ENCODE measurements around the gene GNAO1. TPM values are rescaled to one million over a fixed set of nuclear protein-coding genes. Genes with fewer than 3 reads are reported as not detected.

GNAO1 gene
- total RNA-seq, 2 donors from 2014 or later: 6.1 to 23.6 TPM

DNA sequence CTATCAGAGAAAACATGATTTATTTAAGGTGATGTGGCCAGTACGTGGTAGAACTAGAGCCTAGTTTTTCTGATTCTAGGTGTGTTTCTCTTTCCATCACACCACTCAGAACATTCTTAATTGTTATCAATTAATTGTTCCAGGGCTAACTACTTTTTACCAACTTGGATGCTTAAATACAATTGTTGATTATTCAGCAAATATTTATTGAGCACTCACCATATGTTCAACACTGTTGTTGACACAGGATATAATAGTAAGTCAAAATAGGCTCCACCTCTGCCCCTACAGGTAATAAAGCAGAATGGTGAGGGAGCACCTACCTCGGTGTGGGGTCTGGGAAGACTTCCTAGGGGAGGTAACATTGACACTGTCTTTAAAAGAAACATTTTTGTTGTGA lies 16.1 kb downstream of the GNAO1 start:
- intact Hi-C loops (cut with DNase I): loop anchor here (10.0 kb wide), 1 partner anchor 493 kb away; no protein-coding TSS in a partner anchor
- Histone ChIP-seq H3K36me3 (no peaks in the 10 kb centered on the region), H3K4me1 (replicated peaks) (no peaks in the 10 kb centered on the region), H3K27ac (no peak overlapping the region), H3K4me3 (no peak overlapping the region), H3K27me3 (replicated peaks; ENCODE audit: insufficient read depth) (peaks cover 2% of the 10 kb centered on the region), H3K9me3 (no peaks in the 10 kb centered on the region)
- TF ChIP-seq POLR2A (IDR thresholded peaks at IDR 0.05): no peak
- TF ChIP-seq, protein P1, sequence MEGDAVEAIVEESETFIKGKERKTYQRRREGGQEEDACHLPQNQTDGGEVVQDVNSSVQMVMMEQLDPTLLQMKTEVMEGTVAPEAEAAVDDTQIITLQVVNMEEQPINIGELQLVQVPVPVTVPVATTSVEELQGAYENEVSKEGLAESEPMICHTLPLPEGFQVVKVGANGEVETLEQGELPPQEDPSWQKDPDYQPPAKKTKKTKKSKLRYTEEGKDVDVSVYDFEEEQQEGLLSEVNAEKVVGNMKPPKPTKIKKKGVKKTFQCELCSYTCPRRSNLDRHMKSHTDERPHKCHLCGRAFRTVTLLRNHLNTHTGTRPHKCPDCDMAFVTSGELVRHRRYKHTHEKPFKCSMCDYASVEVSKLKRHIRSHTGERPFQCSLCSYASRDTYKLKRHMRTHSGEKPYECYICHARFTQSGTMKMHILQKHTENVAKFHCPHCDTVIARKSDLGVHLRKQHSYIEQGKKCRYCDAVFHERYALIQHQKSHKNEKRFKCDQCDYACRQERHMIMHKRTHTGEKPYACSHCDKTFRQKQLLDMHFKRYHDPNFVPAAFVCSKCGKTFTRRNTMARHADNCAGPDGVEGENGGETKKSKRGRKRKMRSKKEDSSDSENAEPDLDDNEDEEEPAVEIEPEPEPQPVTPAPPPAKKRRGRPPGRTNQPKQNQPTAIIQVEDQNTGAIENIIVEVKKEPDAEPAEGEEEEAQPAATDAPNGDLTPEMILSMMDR (IDR thresholded peaks at IDR 0.05): no peak
- WGBS: 72% methylated on average over 2 of the region's 2 CpGs
- no peak for DNase-seq (ENCODE audit: low spot score)

- 11% methylated on average over 7 of the region's 7 CpGs for WGBS
- no peak for TF ChIP-seq POLR2A (IDR thresholded peaks at IDR 0.05)
- TF ChIP-seq, protein P1 (IDR thresholded peaks at IDR 0.05): no peak
- TF ChIP-seq POLR2AphosphoS5 (IDR thresholded peaks at IDR 0.05): peak; percentile 6
- Histone ChIP-seq H3K4me3 (no peak overlapping the region), H3K36me3 (no peaks in the 10 kb centered on the region), H3K4me1 (replicated peaks) (no peaks in the 10 kb centered on the region), H3K27ac (no peak overlapping the region), H3K9me3 (no peaks in the 10 kb centered on the region), H3K27me3 (replicated peaks; ENCODE audit: insufficient read depth) (peaks cover 2% of the 10 kb centered on the region)
- intact Hi-C loops (cut with DNase I): no loop called here
- no peak for DNase-seq (ENCODE audit: low spot score)
These were observed 20.2 kb downstream of the GNAO1 start for GRCh38 chr16:56211435-56211981.

- peaks cover 2% of the 10 kb centered on the region for H3K27me3 ChIP-seq (replicated peaks; ENCODE audit: insufficient read depth)
- no peaks in the 10 kb centered on the region for H3K9me3 ChIP-seq
- no peaks in the 10 kb centered on the region for H3K4me1 ChIP-seq (replicated peaks)
- H3K27ac ChIP-seq: no peak overlapping the region
- intact Hi-C loops (cut with DNase I): no loop called here
- WGBS: 51% methylated on average over 6 of the region's 6 CpGs
- DNase-seq (ENCODE audit: low spot score): no peak
- no peaks in the 10 kb centered on the region for H3K36me3 ChIP-seq
- no peak overlapping the region for H3K4me3 ChIP-seq
- TF ChIP-seq, protein P1 (IDR thresholded peaks at IDR 0.05): no peak
- TF ChIP-seq POLR2AphosphoS5 (IDR thresholded peaks at IDR 0.05) (no peak), POLR2A (IDR thresholded peaks at IDR 0.05) (no peak)
These were observed 20.9 kb downstream of the GNAO1 start for GRCh38 chr16:56212144-56212543.

- TF ChIP-seq, protein P1 (IDR thresholded peaks at IDR 0.05): no peak
- TF ChIP-seq POLR2A (IDR thresholded peaks at IDR 0.05): no peak
- TF ChIP-seq POLR2AphosphoS5 (IDR thresholded peaks at IDR 0.05): no peak
- intact Hi-C loops (cut with DNase I): no loop called here
- Histone ChIP-seq H3K27me3 (replicated peaks; ENCODE audit: insufficient read depth) (no peaks in the 10 kb centered on the region), H3K27ac (no peak overlapping the region), H3K9me3 (no peaks in the 10 kb centered on the region), H3K4me1 (replicated peaks) (no peaks in the 10 kb centered on the region), H3K36me3 (no peaks in the 10 kb centered on the region), H3K4me3 (no peak overlapping the region)
- 15% methylated on average over 2 of the region's 2 CpGs for WGBS
- no peak for DNase-seq (ENCODE audit: low spot score)
These were observed 30.7 kb downstream of the GNAO1 start for GRCh38 chr16:56221995-56222394.

DNA sequence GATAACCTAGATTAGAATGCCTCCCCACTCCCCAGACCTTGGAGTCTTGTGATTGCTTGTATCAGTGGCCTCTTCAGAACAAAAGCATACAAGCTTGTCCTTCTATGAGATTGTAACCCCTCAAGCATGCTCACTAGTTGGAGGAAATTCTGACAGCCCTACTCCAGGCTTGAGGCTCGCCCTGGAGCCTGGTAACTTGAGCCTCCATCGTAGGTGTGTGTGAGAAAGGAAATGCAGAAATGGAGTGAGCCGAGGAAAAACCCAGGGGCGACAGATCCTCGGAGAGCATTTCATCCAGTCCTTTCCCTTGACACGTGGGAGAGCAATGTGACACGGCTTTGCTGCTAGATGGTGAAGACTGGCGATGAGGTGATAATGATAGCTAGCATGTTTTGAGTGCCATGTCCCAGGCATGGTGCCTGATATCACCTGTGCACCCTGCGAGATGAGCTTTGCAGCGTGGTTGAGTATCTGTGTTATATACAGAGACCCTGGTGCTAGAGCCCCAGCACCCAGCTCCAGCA lies 31.2 kb downstream of the GNAO1 start:
- Histone ChIP-seq H3K4me3 (no peak overlapping the region), H3K4me1 (replicated peaks) (no peaks in the 10 kb centered on the region), H3K36me3 (no peaks in the 10 kb centered on the region), H3K9me3 (no peaks in the 10 kb centered on the region), H3K27ac (no peak overlapping the region), H3K27me3 (replicated peaks; ENCODE audit: insufficient read depth) (no peaks in the 10 kb centered on the region)
- intact Hi-C loops (cut with DNase I): no loop called here
- no peak for DNase-seq (ENCODE audit: low spot score)
- TF ChIP-seq POLR2A (IDR thresholded peaks at IDR 0.05): no peak
- TF ChIP-seq, protein P1 (IDR thresholded peaks at IDR 0.05): no peak
- no peak for TF ChIP-seq POLR2AphosphoS5 (IDR thresholded peaks at IDR 0.05)
- 68% methylated on average over 10 of the region's 10 CpGs for WGBS
